ENCODE data around the gene MINDY4B.

MINDY4B gene

DNA sequence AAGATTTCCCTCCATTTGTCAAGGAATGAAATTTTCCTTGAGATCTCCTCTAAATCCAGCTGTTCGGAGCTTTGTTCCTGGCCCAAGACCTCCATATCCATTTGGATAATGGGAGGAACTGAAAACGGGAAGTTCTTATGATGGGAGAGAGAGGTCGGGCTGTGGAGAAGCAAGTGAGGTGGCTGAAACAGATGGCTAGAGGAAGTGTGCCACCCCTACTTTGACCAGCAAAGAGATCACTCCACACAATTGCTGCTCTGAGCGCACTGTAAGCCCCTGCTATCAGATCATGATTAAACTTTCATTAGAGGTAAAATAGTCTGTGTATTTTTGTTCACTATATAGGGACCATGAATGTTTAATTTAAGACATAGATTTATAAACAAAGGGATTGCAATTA, at the start of gene MINDY4B:
TSS of gene MINDY4B (minus strand) at position 101 of the 400 bp plus-strand sequence. CDS start at position 101, 0 bp downstream.
- no peak within 1 kb of the TSS for H3K4me3 ChIP-seq (ENCODE audit: low read depth, low read length)
- TF ChIP-seq, protein P1, sequence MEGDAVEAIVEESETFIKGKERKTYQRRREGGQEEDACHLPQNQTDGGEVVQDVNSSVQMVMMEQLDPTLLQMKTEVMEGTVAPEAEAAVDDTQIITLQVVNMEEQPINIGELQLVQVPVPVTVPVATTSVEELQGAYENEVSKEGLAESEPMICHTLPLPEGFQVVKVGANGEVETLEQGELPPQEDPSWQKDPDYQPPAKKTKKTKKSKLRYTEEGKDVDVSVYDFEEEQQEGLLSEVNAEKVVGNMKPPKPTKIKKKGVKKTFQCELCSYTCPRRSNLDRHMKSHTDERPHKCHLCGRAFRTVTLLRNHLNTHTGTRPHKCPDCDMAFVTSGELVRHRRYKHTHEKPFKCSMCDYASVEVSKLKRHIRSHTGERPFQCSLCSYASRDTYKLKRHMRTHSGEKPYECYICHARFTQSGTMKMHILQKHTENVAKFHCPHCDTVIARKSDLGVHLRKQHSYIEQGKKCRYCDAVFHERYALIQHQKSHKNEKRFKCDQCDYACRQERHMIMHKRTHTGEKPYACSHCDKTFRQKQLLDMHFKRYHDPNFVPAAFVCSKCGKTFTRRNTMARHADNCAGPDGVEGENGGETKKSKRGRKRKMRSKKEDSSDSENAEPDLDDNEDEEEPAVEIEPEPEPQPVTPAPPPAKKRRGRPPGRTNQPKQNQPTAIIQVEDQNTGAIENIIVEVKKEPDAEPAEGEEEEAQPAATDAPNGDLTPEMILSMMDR (IDR thresholded peaks at IDR 0.05; ENCODE audit: low read depth, low read length) = no peak
- in situ Hi-C loops (cut with HindIII; ENCODE audit: low sequenced_read_pairs) = no loop called here
- DNase-seq (ENCODE audit: low read depth, low spot score) = no peak

DNA sequence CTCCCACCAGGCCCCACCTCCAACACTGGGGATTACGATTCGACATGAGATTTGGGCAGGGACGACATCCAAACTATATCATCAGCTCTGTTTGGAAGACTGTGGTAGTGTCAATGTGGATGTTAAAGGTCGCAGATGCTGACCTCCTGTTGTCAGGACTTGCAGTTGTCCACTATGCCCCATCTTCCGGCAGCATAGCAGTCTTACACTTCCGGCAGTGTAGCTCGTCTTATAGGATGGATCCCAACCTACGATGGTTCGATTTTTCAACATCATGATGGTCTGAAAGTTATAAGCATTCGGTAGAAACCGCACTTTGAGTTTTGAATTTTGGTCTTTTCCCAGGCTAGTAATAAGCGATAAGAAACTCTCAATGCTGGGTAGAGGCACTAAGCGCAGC, 46.7 kb upstream of the MINDY4B start:
- H3K4me3 ChIP-seq (ENCODE audit: low read depth, low read length) = no peak overlapping the region
- TF ChIP-seq, protein P1 (IDR thresholded peaks at IDR 0.05; ENCODE audit: low read depth, low read length) = no peak
- in situ Hi-C loops (cut with HindIII; ENCODE audit: low sequenced_read_pairs) = no loop called here
- DNase-seq (ENCODE audit: low read depth, low spot score) = no peak

DNA sequence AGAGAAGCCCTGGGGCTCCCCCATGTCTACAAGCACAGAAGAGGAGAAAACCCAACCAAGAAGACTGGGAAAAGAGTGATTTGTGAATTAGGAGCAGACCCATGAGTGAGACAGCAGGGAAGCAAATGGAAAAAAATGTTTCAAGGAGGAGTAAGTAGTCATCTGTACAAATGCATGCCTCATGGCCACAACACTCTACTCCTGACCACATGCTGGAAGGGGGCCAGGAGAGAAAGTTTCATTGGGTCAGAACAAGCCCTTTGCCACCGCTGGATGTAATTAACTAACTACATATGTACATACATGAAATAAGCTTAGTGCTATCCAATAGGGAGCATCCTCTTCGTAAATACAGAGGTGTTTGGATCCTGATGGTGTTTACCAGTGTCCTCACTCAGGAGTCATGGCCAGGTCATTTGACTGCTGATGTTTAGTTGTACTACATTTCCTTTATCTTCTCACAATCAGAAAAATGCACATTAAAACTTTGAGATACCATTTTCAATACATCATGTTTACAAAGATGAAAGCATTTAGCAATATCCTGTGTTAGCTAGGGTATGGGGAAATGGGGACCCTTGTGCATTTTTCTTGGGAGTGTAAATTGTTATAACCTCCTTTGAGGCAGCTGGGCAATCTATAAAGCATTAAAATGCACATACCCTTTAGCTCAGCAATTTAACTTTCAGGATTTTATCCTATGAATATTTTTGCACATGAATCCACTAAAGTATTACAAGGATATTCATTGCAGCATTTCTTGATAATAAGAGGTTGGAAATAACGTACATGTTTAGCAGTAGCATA, 40.2 kb upstream of the MINDY4B start:
- DNase-seq (ENCODE audit: low read depth, low spot score) = peak; percentile 80
- TF ChIP-seq, protein P1 (IDR thresholded peaks at IDR 0.05; ENCODE audit: low read depth, low read length) = no peak
- in situ Hi-C loops (cut with HindIII; ENCODE audit: low sequenced_read_pairs) = no loop called here
- H3K4me3 ChIP-seq (ENCODE audit: low read depth, low read length) = no peak overlapping the region

DNA sequence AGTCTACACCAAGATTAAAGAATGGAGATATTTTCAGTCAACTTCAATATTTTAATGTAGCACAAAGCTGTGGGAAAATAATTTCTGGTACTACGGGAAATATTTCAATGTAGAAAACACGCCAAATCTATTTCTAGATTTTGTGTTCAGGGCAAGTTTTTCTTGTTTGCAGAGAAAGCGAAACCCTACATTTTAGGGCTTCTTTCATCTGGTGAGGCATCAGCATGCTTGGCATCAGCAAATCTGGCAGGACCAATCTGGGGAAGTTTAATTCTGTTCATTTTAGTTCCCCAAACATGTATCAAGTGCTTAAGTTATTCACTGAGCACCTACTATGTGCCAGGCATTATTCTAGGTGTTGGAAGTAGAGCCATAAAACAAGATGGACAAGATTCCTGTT, 37.0 kb upstream of the MINDY4B start:
- in situ Hi-C loops (cut with HindIII; ENCODE audit: low sequenced_read_pairs) = no loop called here
- DNase-seq (ENCODE audit: low read depth, low spot score) = no peak
- H3K4me3 ChIP-seq (ENCODE audit: low read depth, low read length) = no peak overlapping the region
- TF ChIP-seq, protein P1 (IDR thresholded peaks at IDR 0.05; ENCODE audit: low read depth, low read length) = no peak

DNA sequence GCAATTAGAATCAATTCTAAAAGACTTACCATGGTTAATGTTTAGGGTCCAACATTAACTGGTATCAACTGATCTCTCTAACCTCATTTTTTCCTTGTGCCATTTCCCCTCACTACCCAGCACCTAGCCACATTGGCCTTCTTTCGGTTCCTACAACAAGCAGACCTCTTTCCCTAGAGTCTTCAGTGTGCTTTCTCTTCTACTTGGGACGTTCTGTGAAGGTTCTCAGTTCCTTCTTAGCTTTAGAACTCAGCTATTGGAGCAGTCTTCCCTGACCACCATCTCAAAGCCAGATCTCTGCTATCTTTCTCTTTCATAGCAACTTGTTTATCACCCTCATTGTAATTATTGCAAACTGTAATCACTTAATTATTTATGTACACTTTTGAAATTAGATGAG, 31.5 kb upstream of the MINDY4B start:
- no peak for DNase-seq (ENCODE audit: low read depth, low spot score)
- TF ChIP-seq, protein P1 (IDR thresholded peaks at IDR 0.05; ENCODE audit: low read depth, low read length) = no peak
- in situ Hi-C loops (cut with HindIII; ENCODE audit: low sequenced_read_pairs) = no loop called here
- no peak overlapping the region for H3K4me3 ChIP-seq (ENCODE audit: low read depth, low read length)

DNA sequence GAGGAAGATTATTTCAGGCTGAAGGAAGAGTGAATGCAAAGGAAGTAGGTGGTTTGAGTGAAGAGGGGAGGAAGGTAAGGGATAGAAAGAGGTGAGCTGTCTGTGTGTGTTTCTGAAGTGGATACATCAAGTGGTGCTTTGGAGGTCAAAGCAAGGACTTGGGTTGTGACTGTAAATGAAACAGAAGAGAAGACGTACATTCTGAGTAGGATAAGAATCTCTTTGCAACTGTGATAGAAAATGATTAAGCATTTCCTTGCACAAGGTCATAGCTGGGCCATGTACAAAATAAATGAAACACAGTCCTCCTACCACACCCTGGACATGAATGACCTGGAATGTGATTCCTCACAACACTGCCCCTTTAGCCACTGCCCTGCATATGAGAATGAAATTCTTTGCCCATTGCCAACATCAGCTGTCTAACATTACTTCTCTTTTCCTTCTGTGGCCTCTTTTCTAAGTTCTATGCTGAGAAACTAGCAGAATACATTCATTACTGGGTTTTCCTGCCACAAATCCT, 28.3 kb upstream of the MINDY4B start:
- TF ChIP-seq, protein P1 (IDR thresholded peaks at IDR 0.05; ENCODE audit: low read depth, low read length) = no peak
- in situ Hi-C loops (cut with HindIII; ENCODE audit: low sequenced_read_pairs) = no loop called here
- no peak for DNase-seq (ENCODE audit: low read depth, low spot score)
- no peak overlapping the region for H3K4me3 ChIP-seq (ENCODE audit: low read depth, low read length)
